ENCODE data around the gene LBHD1.

LBHD1 gene

GRCh38 chr11:62715150-62716130 lies 43.4 kb upstream of the LBHD1 start:
- no peaks in the 10 kb centered on the region for H3K79me1 ChIP-seq (ENCODE audit: low read depth, low read length)
- WGBS, 2 donors (ENCODE audit: extremely low coverage in 2 of 2, insufficient read length in 2 of 2, insufficient replicate concordance in 1 of 2), result no CpG with 5 or more reads among the region's 24 CpGs
- H3K36me3 ChIP-seq (replicated peaks in 1 of 2; ENCODE audit: control insufficient read depth in 2 of 2, insufficient read depth in 2 of 2, low read length in 2 of 2), result peaks cover 59 to 98% of the 10 kb centered on the region in 2 donors

DNA sequence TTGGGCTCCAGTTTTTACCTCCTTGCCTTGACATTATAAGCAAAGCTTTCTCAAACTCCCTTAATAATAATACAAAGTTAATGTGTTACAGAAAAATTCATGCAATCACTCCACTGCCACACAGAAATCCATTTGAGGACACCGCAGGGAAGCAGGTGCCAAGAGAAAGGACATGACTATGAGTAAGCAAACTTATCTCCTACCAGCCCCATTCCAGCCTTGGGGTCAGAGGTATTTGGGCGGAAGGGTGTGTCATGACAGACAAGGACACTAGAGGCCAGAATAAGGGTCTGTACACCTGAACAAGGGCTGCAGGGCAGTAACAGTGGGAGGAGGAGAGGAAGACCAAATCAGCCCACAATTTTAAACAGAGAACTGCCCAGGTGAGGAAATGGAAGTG lies 41.3 kb upstream of the LBHD1 start:
- Histone ChIP-seq H2BK120ac (ENCODE audit: low read depth, low read length) (no peak overlapping the region), H3K27me3 (ENCODE audit: control insufficient read depth in 3 of 3, insufficient read depth in 3 of 3, low read depth in 1 of 3, low read length in 3 of 3) (no peaks in the 10 kb centered on the region), H3K79me1 (ENCODE audit: low read depth, low read length) (no peaks in the 10 kb centered on the region), H2BK15ac (ENCODE audit: low read length) (no peak overlapping the region), H3K9me3 (replicated peaks in 1 of 2; ENCODE audit: control insufficient read depth in 2 of 2, insufficient read depth in 1 of 2, low read depth in 1 of 2, low read length in 2 of 2) (no peaks in the 10 kb centered on the region), H4K8ac (ENCODE audit: low read depth, low read length) (no peak overlapping the region), H2AK5ac (ENCODE audit: low read depth, low read length) (no peak overlapping the region), H2BK5ac (ENCODE audit: low read length) (no peak overlapping the region), H3K9ac (ENCODE audit: low read depth, low read length, poor library complexity) (no peak overlapping the region), H2AFZ (ENCODE audit: low read length) (no peak overlapping the region), H3K4ac (ENCODE audit: low read length) (no peak overlapping the region), H3K4me3 (ENCODE audit: low read length in 2 of 2) (no peak overlapping the region), H3K4me1 (ENCODE audit: control insufficient read depth in 2 of 2, insufficient read depth in 1 of 2, low read depth in 1 of 2, low read length in 2 of 2) (peaks cover 6 to 11% of the 10 kb centered on the region in 2 donors), H3K18ac (ENCODE audit: low read length) (no peak overlapping the region), H3K36me3 (replicated peaks in 1 of 2; ENCODE audit: control insufficient read depth in 2 of 2, insufficient read depth in 2 of 2, low read length in 2 of 2) (peaks cover 48 to 90% of the 10 kb centered on the region in 2 donors), H4K91ac (ENCODE audit: low read depth, low read length, poor library complexity) (no peak overlapping the region), H3K14ac (ENCODE audit: low read length) (no peak overlapping the region), H2BK12ac (ENCODE audit: low read length) (no peak overlapping the region), H3K23ac (ENCODE audit: low read depth, low read length, poor library complexity) (no peak overlapping the region), H3K4me2 (ENCODE audit: insufficient read depth, low read length, poor library complexity, severe bottlenecking) (no peak overlapping the region), H3K27ac (replicated peaks; ENCODE audit: low read length) (no peak overlapping the region)
- WGBS, 2 donors (ENCODE audit: extremely low coverage in 2 of 2, insufficient read length in 2 of 2, insufficient replicate concordance in 1 of 2), result no CpG with 5 or more reads among the region's 2 CpGs
- no peak for DNase-seq (ENCODE audit: low spot score)

More at GRCh38 chr11:62715150-62716130, 43.4 kb upstream of the LBHD1 start:
- Histone ChIP-seq H2BK5ac (ENCODE audit: low read length) (no peak overlapping the region), H3K9me3 (replicated peaks in 1 of 2; ENCODE audit: control insufficient read depth in 2 of 2, insufficient read depth in 1 of 2, low read depth in 1 of 2, low read length in 2 of 2) (no peaks in the 10 kb centered on the region), H3K23ac (ENCODE audit: low read depth, low read length, poor library complexity) (peak overlapping the region; percentile 31), H2AFZ (ENCODE audit: low read length) (no peak overlapping the region), H4K8ac (ENCODE audit: low read depth, low read length) (no peak overlapping the region), H2BK12ac (ENCODE audit: low read length) (no peak overlapping the region), H3K14ac (ENCODE audit: low read length) (no peak overlapping the region), H2BK15ac (ENCODE audit: low read length) (no peak overlapping the region), H3K4me2 (ENCODE audit: insufficient read depth, low read length, poor library complexity, severe bottlenecking) (no peak overlapping the region), H3K4me1 (ENCODE audit: control insufficient read depth in 2 of 2, insufficient read depth in 1 of 2, low read depth in 1 of 2, low read length in 2 of 2) (no peaks in the 10 kb centered on the region), H2BK120ac (ENCODE audit: low read depth, low read length) (no peak overlapping the region), H2AK5ac (ENCODE audit: low read depth, low read length) (no peak overlapping the region), H3K4ac (ENCODE audit: low read length) (no peak overlapping the region), H3K18ac (ENCODE audit: low read length) (no peak overlapping the region), H3K27me3 (ENCODE audit: control insufficient read depth in 3 of 3, insufficient read depth in 3 of 3, low read depth in 1 of 3, low read length in 3 of 3) (no peaks in the 10 kb centered on the region), H3K4me3 (ENCODE audit: low read length in 2 of 2) (no peak overlapping the region), H4K91ac (ENCODE audit: low read depth, low read length, poor library complexity) (no peak overlapping the region), H3K27ac (replicated peaks; ENCODE audit: low read length) (no peak overlapping the region), H3K9ac (ENCODE audit: low read depth, low read length, poor library complexity) (no peak overlapping the region)
- no peak for DNase-seq (ENCODE audit: low spot score)

- Histone ChIP-seq H2BK120ac (ENCODE audit: low read depth, low read length) (no peak overlapping the region), H4K8ac (ENCODE audit: low read depth, low read length) (no peak overlapping the region), H2AK5ac (ENCODE audit: low read depth, low read length) (no peak overlapping the region), H2AFZ (ENCODE audit: low read length) (no peak overlapping the region), H3K36me3 (replicated peaks in 1 of 2; ENCODE audit: control insufficient read depth in 2 of 2, insufficient read depth in 2 of 2, low read length in 2 of 2) (peaks cover 49 to 89% of the 10 kb centered on the region in 2 donors), H3K4me3 (ENCODE audit: low read length in 2 of 2) (no peak overlapping the region), H3K4me1 (ENCODE audit: control insufficient read depth in 2 of 2, insufficient read depth in 1 of 2, low read depth in 1 of 2, low read length in 2 of 2) (peaks cover 6 to 11% of the 10 kb centered on the region in 2 donors), H2BK15ac (ENCODE audit: low read length) (no peak overlapping the region), H3K18ac (ENCODE audit: low read length) (no peak overlapping the region), H4K91ac (ENCODE audit: low read depth, low read length, poor library complexity) (no peak overlapping the region), H3K27me3 (ENCODE audit: control insufficient read depth in 3 of 3, insufficient read depth in 3 of 3, low read depth in 1 of 3, low read length in 3 of 3) (no peaks in the 10 kb centered on the region), H3K9ac (ENCODE audit: low read depth, low read length, poor library complexity) (no peak overlapping the region), H3K79me1 (ENCODE audit: low read depth, low read length) (no peaks in the 10 kb centered on the region), H3K4ac (ENCODE audit: low read length) (no peak overlapping the region), H3K27ac (replicated peaks; ENCODE audit: low read length) (no peak overlapping the region), H3K23ac (ENCODE audit: low read depth, low read length, poor library complexity) (no peak overlapping the region), H2BK12ac (ENCODE audit: low read length) (no peak overlapping the region), H3K9me3 (replicated peaks in 1 of 2; ENCODE audit: control insufficient read depth in 2 of 2, insufficient read depth in 1 of 2, low read depth in 1 of 2, low read length in 2 of 2) (no peaks in the 10 kb centered on the region), H3K4me2 (ENCODE audit: insufficient read depth, low read length, poor library complexity, severe bottlenecking) (no peak overlapping the region), H2BK5ac (ENCODE audit: low read length) (no peak overlapping the region), H3K14ac (ENCODE audit: low read length) (no peak overlapping the region)
- DNase-seq (ENCODE audit: low spot score), result no peak
- no CpG with 5 or more reads among the region's 3 CpGs for WGBS, 2 donors (ENCODE audit: extremely low coverage in 2 of 2, insufficient read length in 2 of 2, insufficient replicate concordance in 1 of 2)
Observed at GRCh38 chr11:62712861-62713260, 40.8 kb upstream of the LBHD1 start.

DNA sequence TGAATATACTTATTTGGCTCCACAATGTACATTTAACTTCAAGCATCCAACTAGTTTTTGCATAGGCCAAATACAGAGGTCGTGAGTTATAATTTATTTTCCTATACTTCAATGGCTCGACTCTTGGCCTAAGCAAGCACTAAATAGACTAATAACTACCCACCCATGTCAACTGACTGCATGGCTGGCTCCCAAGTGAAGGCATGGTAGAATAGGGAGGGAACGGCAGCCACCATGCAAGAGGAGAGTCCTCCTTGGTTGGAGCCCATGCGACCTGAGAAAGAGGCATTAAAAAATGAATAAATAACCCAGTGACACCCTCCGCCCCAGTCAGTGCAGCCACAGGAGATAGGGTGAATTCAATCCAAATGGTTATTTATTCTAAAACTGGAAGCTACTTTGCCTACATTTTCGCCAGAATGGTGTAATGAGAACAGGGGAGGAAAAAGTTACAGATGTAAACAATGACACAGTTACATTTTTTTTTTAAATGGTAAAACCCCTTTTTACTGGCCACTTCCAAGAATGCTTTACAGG lies 40.3 kb upstream of the LBHD1 start:
- Histone ChIP-seq H2BK12ac (ENCODE audit: low read length) (no peak overlapping the region), H3K9ac (ENCODE audit: low read depth, low read length, poor library complexity) (no peak overlapping the region), H2BK5ac (ENCODE audit: low read length) (no peak overlapping the region), H3K4me3 (ENCODE audit: low read length in 2 of 2) (no peak overlapping the region), H3K18ac (ENCODE audit: low read length) (no peak overlapping the region), H3K4me2 (ENCODE audit: insufficient read depth, low read length, poor library complexity, severe bottlenecking) (no peak overlapping the region), H3K27me3 (ENCODE audit: control insufficient read depth in 3 of 3, insufficient read depth in 3 of 3, low read depth in 1 of 3, low read length in 3 of 3) (no peaks in the 10 kb centered on the region), H4K8ac (ENCODE audit: low read depth, low read length) (no peak overlapping the region), H3K36me3 (replicated peaks in 1 of 2; ENCODE audit: control insufficient read depth in 2 of 2, insufficient read depth in 2 of 2, low read length in 2 of 2) (peaks cover 46 to 84% of the 10 kb centered on the region in 2 donors), H2AFZ (ENCODE audit: low read length) (no peak overlapping the region), H2BK120ac (ENCODE audit: low read depth, low read length) (no peak overlapping the region), H4K91ac (ENCODE audit: low read depth, low read length, poor library complexity) (no peak overlapping the region), H2AK5ac (ENCODE audit: low read depth, low read length) (no peak overlapping the region), H3K4me1 (ENCODE audit: control insufficient read depth in 2 of 2, insufficient read depth in 1 of 2, low read depth in 1 of 2, low read length in 2 of 2) (peaks cover 10 to 15% of the 10 kb centered on the region in 2 donors), H3K27ac (replicated peaks; ENCODE audit: low read length) (no peak overlapping the region), H3K14ac (ENCODE audit: low read length) (no peak overlapping the region), H3K23ac (ENCODE audit: low read depth, low read length, poor library complexity) (no peak overlapping the region), H2BK15ac (ENCODE audit: low read length) (no peak overlapping the region), H3K9me3 (replicated peaks in 1 of 2; ENCODE audit: control insufficient read depth in 2 of 2, insufficient read depth in 1 of 2, low read depth in 1 of 2, low read length in 2 of 2) (no peaks in the 10 kb centered on the region), H3K4ac (ENCODE audit: low read length) (no peak overlapping the region), H3K79me1 (ENCODE audit: low read depth, low read length) (no peaks in the 10 kb centered on the region)
- WGBS, 2 donors (ENCODE audit: extremely low coverage in 2 of 2, insufficient read length in 2 of 2, insufficient replicate concordance in 1 of 2), result no CpG with 5 or more reads among the region's 6 CpGs
- no peak for DNase-seq (ENCODE audit: low spot score)
